Left ventricle myocardium superior (tissue), 1 donor: Measurements from ENCODE around the gene WDR74. TPM values are rescaled to one million over a fixed set of nuclear protein-coding genes. Genes with fewer than 3 reads are reported as not detected.
A peak's percentile ranks its signal among the peaks of the same experiment; 100 is the strongest.

Experiments
- ATAC-seq: fragments of 200-7000 bp; cut with Tn5 transposase; one replicate; pipeline ENCODE4 v1.9.1; 2020; ENCODE audit warnings: mild to moderate bottlenecking, moderate library complexity
- DNase-seq: peaks from one replicate; pipeline ENCODE4 v3.0.0-alpha.2; 2020
- intact Hi-C: fragments of 100-400 bp; cut with micrococcal nuclease; formaldehyde crosslinking; loops from one replicate; pipeline ENCODE4 v1.11.0; 2022
- long read RNA-seq: library from polyadenylated mRNA; unstranded; transcript quantifications from one replicate; pipeline ENCODE4 v2.0.0, GENCODE V29; 2021
- total RNA-seq: library from RNA; stranded (reverse); fragmentation: NEBNext Ultra II Directional; extraction: Animal tissue kit (Norgen Biotek cat#: 25700); gene quantifications from one replicate; pipeline ENCODE4 v1.2.1, GENCODE V29; 2021
- donor health status: DM: no; HTN: yes; CAD: no; lungs with severe emphysema.

Gene WDR74
- total RNA-seq = 25.8 TPM
- long read RNA-seq, transcript WDR74-201 (11 exons, 1,289 nt) = major isoform, 24 of 36 reads
- long read RNA-seq, partial matches to known transcripts = 5 of 36 reads
- long read RNA-seq, other reads (novel, unspliced or antisense) = 5 of 36 reads

- DNase-seq (peak; percentile 95), ATAC-seq (peak; percentile 70)
- intact Hi-C loops = no loop called here
Observed at GRCh38 chr11:62839050-62839945, at the start of gene WDR74. WDR74 (minus strand) TSS chr11:62839590; CDS start chr11:62839570, 20 bp downstream.

GRCh38 chr11:62889126-62889483 is 49.7 kb upstream of the WDR74 start:
- intact Hi-C loops = no loop called here
- DNase-seq = no peak
- ATAC-seq = no peak

GRCh38 chr11:62888406-62888805 is 49.0 kb upstream of the WDR74 start:
- intact Hi-C loops = no loop called here
- ATAC-seq (no peak), DNase-seq (no peak)

- intact Hi-C loops = no loop called here
- ATAC-seq = no peak
- no peak for DNase-seq
Observed at GRCh38 chr11:62885137-62885750, 45.9 kb upstream of the WDR74 start.

GRCh38 chr11:62883673-62884072 is 44.3 kb upstream of the WDR74 start:
- ATAC-seq (no peak), DNase-seq (no peak)
- intact Hi-C loops = no loop called here

GRCh38 chr11:62882788-62883501 is 43.6 kb upstream of the WDR74 start:
- intact Hi-C loops = no loop called here
- DNase-seq = no peak
- no peak for ATAC-seq

- intact Hi-C loops = no loop called here
- DNase-seq (no peak), ATAC-seq (no peak)
Observed at GRCh38 chr11:62882431-62882749, 43.0 kb upstream of the WDR74 start.

- peak; percentile 90 for DNase-seq
- ATAC-seq = peak; percentile 75
- intact Hi-C loops = no loop called here
Observed at GRCh38 chr11:62881579-62882430, 42.4 kb upstream of the WDR74 start.

- ATAC-seq = peak; percentile 94
- intact Hi-C loops = no loop called here
Observed at GRCh38 chr11:62880803-62881578, 41.6 kb upstream of the WDR74 start, which contains the start of gene SLC3A2. SLC3A2 (plus strand) TSS chr11:62880896; CDS start chr11:62881024, 128 bp downstream.

GRCh38 chr11:62880231-62880802 is 40.9 kb upstream of the WDR74 start:
- intact Hi-C loops = no loop called here
- peak; percentile 28 for ATAC-seq
- DNase-seq = no peak

More at GRCh38 chr11:62880803-62881578, 41.6 kb upstream of the WDR74 start, which contains the start of gene SLC3A2:
- DNase-seq = peak; percentile 94

- no peak for ATAC-seq
- intact Hi-C loops = no loop called here
- DNase-seq = no peak
Observed at GRCh38 chr11:62879235-62879978, 40.0 kb upstream of the WDR74 start.

GRCh38 chr11:62876712-62877111 is 37.3 kb upstream of the WDR74 start:
- DNase-seq = no peak
- intact Hi-C loops = no loop called here
- ATAC-seq = no peak

GRCh38 chr11:62875698-62876478 is 36.5 kb upstream of the WDR74 start:
- no peak for ATAC-seq

GRCh38 chr11:62874851-62875250 is 35.5 kb upstream of the WDR74 start:
- ATAC-seq (no peak), DNase-seq (no peak)
- intact Hi-C loops = no loop called here

More at GRCh38 chr11:62875698-62876478, 36.5 kb upstream of the WDR74 start:
- DNase-seq = no peak
- intact Hi-C loops = no loop called here

GRCh38 chr11:62865635-62866034 is 26.2 kb upstream of the WDR74 start:
- ATAC-seq (no peak), DNase-seq (no peak)
- intact Hi-C loops = no loop called here

- intact Hi-C loops = no loop called here
- no peak for DNase-seq
- ATAC-seq = no peak
Observed at GRCh38 chr11:62863687-62864335, 24.4 kb upstream of the WDR74 start.
